ENCODE results near the gene IRX3.

IRX3 gene

DNA sequence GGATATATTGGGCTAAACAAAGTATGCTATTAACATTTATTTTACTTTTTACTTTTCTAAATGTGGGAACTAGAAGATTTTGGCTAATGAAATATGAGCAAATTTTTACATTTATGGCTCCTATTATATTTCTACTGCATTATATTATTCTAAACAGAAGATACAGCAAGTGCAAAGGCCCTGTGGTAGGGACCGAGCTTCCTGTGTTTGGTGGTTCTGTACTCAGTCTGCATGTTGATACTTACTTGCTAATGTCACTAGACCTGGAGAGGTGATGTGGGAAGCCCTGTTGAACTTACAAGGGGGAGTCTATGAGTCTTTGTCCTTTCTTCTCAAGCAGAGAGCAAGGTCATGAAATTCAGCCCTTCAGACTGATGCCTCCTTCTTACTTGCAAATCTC, 10.0 kb upstream of the IRX3 start:
- in situ Hi-C loops (cut with HindIII; ENCODE audit: low pct_ligation_motif_present, low pct_unique_long_range_greater_than_20kb, low sequenced_read_pairs) = no loop called here
- no peak for DNase-seq

DNA sequence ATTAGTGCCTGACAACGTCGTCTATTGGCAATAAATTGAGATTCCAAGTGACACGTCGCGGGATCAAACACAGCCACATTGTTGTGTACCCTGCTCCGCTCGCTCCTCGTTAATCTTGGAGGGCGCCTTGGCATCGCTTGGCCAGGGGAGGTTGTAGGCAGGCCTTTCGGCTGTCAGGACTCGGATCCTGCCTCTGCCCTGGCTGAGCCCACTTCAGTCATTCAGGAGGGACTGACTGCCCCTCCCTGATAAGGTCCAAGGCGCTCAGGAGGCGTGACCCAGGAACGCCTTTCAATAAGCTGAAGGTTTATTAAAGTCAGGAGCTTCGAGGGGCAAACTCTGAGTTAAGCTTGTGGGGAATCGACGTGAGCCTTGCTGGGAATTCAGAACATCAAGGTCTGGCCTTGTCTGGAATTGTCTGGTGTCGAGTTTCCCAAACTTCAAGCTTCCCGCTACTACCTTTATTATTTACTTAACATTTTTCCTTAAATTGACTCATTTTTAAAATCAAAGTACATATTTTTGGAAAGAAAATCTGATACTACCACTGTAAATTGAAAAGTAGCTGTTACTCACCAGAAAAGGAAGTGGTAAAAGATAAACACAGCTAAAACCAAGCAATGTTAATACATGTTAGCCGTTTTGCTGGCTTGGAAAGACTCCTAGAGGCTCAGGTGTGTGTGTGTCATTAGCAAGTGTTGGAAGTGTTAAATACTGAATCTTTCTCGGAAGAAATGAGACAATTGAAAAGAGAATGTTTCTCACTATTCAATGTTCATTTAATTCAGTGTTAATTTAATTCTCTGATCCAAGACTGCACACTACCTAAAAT, 5.3 kb upstream of the IRX3 start:
- in situ Hi-C loops (cut with HindIII; ENCODE audit: low pct_ligation_motif_present, low pct_unique_long_range_greater_than_20kb, low sequenced_read_pairs) = no loop called here
- DNase-seq = no peak

DNA sequence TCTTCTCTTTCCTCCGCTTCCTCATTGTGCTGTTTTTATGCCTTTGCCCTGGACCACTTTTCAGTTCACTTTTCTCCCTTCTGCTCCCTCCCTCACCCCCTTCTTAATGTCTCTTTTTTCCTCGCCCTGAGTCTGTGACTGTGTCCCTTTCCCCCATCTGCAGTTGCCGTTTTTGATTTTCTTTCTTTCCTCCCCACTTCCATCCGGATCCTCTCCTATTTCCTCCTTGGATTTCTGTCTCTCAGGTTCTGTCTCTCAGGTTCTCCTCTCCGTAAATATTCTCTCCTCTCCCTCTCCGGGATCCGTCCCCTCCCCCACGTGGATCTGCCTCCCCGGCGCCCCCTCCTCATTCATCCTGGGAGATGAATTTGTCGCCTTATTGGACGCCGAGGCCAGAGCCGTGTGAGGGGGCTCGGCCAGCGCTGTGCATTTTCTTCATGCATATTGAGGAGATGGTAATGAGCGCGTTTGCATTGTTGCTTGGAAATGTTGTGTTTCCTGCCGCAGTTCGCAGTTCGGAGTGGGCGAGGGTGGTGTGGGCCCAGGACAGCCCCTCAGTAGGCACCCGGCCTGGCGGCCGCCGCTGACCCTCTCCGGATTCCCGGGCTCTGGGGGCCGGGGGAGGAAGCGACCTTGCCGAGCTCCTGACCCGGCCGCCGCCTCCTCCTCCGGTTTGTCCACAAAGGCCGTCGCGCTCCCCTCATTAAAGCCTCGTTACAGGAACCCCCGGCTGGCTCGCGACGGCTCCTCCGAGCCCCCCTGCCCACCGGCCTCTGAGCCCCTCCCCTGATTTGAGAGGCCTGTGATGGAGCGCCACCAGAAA, 4.5 kb upstream of the IRX3 start:
- in situ Hi-C loops (cut with HindIII; ENCODE audit: low pct_ligation_motif_present, low pct_unique_long_range_greater_than_20kb, low sequenced_read_pairs) = no loop called here
- no peak for DNase-seq

DNA sequence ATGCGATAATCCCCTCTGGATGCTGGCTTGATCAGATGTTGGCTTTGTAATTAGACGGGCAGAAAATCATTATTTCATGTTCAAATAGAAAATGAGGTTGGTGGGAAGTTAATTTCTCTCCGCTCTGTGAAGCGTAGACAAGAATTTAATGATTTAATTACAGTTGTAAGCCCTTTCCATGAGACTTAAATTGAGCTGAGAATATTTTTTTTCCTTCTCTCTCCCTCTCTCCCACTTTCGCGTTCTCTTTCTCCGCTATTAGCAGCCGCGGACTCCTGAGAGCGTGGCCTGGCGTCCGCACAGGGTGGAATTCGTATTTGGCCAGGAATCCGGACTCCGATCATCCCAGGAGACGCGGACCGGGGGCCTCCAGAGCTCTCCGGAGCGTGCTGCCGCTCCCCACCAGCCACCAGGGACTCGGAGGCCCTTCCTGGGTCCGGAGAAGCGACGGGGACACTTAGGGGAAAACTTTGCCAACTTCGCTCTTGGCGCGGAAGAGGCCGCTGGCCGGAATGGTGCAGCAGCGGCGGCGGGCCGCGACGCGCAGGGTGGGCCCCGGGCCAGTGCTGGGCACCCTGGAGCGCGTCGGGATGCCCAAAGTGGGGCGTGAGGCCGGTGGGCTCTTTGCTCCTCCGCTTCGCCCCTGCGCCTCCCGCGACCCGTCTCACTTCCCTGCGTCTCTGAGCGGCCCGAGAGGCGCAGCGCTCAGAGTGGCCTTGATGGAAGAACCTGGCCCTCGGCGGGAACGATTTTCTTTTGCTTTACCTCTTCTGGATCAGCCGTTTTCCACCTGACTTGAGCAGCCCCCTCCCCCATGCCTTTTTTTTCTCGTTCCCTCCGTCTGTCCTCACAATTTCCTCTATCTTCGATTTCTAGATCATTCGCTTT, 3.6 kb upstream of the IRX3 start:
- no peak for DNase-seq
- in situ Hi-C loops (cut with HindIII; ENCODE audit: low pct_ligation_motif_present, low pct_unique_long_range_greater_than_20kb, low sequenced_read_pairs) = no loop called here

DNA sequence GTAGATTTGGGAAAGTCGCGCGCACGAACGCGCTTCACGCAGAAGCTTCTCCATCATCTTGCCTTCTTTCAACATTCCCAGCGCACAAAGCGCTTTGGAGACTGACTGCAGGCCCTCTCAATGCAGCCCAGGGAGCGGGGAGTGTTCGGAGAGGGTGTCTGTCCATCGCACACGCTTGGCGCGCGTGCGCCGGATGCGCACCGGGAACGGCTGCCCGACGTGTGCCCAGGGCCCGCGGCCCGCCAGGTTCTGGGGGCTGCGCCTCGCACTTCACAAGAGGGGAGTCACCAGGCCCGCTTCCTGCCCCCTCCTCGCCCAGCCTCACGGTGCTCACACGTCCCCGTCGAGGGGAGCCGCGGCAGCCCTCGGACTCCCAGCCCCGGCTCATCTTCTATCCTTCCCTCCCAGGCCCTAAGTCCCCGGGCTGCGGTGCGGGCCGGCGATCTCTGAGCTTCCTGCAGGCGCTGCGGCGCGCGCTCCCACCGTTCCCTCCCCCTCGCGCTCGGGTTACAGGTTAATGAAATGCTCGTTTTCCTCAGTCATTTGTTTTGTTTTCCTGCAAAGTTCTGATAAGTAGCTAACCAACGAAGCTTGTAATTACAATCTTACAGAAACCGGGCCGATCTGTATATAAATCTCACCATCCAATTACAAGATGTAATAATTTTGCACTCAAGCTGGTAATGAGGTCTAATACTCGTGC, 2.8 kb upstream of the IRX3 start:
- in situ Hi-C loops (cut with HindIII; ENCODE audit: low pct_ligation_motif_present, low pct_unique_long_range_greater_than_20kb, low sequenced_read_pairs) = no loop called here
- no peak for DNase-seq

DNA sequence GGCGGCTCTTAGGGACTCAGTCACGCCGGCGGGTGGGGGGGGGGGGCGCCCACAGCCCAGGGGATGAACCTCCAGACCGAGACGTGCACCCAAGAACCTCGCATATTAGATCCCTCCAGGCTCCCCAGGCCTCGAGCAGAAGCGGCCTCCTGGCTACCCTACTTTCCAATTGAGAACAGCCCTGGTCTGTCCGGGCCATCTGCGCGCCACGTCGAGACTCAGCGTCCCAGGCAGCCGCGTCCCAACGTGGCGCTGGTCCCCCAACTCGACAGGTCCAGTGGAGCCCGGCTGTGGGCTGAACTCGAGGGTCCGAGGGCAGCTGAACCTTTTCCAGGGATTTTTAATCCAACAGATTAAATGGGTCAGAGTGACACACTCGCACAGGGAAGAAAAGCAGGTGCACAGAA, 2.3 kb upstream of the IRX3 start:
- in situ Hi-C loops (cut with HindIII; ENCODE audit: low pct_ligation_motif_present, low pct_unique_long_range_greater_than_20kb, low sequenced_read_pairs) = no loop called here
- no peak for DNase-seq

DNA sequence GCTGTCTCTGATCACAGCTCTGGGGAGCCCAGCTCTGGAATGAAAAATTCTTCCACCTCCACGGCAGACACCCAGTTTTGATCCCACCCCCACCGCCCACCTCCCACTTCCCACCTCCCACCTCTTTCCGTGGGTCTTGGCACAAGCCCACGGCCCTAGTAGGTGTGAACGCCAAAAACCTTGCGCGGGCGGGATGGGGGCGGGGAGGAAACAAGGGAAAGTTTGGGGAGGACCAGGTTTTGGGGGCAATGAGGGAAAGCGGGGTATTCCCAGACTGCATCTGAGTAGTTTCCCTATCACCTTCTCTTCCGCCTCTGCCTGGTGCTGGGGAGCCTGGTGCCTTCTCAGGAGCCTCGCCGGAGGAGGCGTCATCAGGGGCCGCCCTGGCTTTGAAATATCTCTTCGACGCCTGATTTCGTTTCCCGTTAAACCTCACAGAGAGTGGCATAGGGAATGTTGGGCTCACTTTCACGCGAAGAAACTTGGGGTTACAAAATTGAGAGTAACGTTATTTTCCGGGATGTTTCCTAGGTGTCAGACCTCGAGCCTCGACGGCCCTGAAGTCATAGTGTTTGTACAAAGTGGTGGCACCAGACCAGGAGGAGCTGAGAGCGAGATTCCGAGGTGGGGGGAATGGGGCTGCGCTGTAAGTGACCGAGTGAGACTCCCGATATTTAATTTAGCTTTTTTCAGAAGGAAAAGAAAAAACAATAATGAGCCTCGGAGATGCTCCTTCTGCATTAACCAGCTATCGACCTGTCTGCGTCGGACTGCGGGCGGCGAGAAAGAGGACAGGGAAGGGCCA, 1.6 kb upstream of the IRX3 start:
- no peak for DNase-seq
- in situ Hi-C loops (cut with HindIII; ENCODE audit: low pct_ligation_motif_present, low pct_unique_long_range_greater_than_20kb, low sequenced_read_pairs) = no loop called here

DNA sequence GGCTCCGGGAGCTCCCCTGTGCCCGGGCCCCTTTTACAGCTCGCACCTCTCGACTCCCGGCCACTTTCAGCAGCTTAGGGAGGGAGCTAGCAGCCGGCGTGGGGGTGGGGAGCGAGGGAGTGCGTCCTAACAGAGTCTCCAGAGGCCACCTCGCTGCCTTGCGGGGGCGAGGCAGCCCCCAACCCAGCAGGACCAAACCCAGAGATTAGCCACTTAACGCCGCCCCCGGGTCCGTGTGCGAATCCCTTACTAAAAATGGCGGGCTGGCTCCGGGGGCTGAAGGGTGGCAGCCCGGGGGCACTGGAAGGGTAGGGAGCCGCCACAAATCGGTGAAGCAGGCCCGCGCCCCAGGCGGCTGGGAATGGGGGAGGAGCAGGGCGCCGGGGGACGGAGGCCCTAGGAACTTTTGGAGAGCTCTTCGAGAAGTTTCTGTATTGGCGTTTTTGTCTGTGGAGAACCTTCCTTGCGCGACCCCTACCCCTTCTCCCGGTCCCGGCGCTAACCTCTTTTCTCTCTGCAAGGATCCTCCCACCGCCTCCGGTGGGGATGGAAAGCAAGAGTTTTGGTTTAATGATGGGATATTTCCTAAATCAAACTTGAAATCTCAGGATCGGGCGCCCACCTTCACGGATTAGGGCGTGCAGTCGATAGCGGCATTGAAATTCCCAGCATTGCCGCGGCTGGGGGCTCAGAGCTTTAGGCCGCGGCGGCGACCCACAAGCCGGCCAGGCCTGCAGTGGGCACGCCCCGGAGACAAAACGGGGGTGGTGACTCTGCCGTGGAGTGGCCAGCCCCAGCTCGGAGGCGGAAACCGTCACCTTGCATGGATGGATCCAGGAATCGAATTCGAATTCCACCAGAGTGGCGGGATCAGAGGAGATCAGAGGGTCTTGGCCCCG, 793 bp upstream of the IRX3 start:
- in situ Hi-C loops (cut with HindIII; ENCODE audit: low pct_ligation_motif_present, low pct_unique_long_range_greater_than_20kb, low sequenced_read_pairs) = no loop called here
- DNase-seq = no peak

DNA sequence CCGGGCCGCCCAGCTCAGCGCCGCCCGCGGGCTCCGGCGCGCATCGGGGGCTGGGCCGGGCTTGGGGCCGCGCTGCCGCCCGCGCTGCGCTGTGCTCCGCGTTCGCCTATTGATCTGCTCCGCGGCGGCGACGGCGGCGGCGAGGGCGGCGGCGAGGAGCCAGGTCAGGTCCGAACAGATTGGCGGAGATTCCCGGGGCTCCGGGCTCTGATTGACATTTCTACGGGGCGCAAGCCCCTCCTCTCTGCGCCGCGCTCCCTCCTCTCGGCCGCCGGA, 559 bp downstream of the IRX3 start:
- in situ Hi-C loops (cut with HindIII; ENCODE audit: low pct_ligation_motif_present, low pct_unique_long_range_greater_than_20kb, low sequenced_read_pairs) = no loop called here
- no peak for DNase-seq

DNA sequence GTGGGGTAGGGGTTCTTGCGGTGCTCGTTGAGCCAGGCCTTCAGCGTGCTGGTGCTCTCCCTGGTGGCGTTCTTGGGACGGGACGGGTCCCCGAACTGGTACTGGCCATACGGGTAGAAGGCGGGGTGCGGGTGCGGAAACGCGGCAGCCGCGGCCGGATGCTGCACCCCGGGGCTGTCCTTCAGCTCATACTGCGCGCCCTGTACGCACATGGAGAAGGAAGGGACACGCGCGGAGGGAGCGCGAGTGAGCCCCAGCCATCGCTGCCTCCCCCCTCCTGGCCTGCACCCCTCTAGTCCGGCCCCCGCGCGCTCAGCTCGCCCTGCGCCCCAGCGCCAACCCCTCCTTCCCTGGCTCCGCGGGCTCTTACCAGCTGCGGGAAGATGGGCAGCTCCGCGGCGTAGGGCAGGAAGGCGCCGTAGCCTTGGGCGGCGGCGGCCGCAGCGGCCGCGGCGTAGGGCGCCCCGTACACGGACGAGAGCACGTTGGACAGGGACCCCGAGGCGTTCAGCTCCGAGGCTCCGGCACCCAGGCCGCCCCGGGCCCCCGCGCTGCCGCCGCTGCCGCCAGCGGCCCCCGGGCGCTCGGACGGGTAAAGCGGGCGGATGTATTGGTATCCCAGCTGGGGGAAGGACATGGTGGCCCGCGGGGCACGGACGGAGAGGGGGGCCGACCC, 1.0 kb downstream of the IRX3 start:
- peak; percentile 52 for DNase-seq

DNA sequence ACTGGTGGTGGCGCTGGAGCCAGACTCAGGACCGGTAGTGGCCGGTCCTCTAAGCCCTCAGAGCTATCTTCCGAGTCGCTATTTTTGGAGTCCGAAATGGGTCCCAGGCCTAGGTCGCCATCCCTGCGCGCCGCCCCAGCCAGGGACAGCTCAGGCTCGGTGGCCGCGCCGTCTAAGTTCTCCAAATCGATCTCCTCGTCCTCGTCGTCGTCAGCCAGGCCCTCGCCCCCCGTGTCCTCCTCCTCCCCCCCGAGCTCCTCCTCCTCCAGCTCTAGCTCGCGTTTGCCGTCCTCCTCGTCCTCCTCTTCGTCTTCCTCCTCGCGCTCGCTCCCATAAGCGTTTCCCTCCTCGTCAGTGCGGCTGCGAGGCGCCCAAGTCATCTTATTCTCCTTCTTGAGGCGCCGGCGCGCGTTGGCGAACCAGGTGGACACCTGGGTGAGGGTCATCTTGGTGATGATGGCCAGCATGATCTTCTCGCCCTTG, 1.6 kb downstream of the IRX3 start:
- DNase-seq = peak; percentile 20
- in situ Hi-C loops (cut with HindIII; ENCODE audit: low pct_ligation_motif_present, low pct_unique_long_range_greater_than_20kb, low sequenced_read_pairs) = no loop called here

More for the DNA sequence above, 1.0 kb downstream of the IRX3 start:
- in situ Hi-C loops (cut with HindIII; ENCODE audit: low pct_ligation_motif_present, low pct_unique_long_range_greater_than_20kb, low sequenced_read_pairs) = no loop called here

DNA sequence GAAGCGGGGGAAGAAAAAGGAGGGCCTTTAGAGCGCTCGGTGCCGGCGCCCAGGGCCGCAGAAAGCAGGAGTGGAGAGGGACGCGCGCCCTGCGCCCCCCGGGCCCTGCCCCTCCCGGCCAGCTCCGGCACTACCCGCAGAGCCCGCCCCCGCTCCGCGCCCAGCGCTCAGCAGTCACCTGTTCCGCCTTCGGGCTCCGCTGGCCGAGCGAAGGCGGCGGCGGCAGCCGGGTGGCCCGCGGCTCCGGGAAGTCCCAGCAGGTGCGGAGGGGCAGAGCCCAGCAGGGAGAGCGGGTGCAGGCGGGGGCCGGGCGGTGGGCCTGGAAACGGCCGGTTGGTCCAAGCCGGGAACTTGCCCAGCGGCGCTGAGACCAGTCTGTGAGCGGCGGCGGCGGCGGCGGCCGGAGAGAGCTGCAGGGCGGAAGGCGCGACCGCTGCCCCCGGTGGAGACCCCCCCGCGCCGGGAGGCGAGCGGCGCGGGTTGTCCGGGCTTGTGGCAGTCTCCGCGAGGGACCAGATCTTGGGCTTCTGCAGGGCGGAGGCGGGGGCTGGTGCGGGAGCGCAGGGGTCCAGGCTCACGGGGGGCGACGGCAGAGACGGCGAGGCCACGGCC, 2.2 kb downstream of the IRX3 start:
- in situ Hi-C loops (cut with HindIII; ENCODE audit: low pct_ligation_motif_present, low pct_unique_long_range_greater_than_20kb, low sequenced_read_pairs) = no loop called here
- peak; percentile 9 for DNase-seq

DNA sequence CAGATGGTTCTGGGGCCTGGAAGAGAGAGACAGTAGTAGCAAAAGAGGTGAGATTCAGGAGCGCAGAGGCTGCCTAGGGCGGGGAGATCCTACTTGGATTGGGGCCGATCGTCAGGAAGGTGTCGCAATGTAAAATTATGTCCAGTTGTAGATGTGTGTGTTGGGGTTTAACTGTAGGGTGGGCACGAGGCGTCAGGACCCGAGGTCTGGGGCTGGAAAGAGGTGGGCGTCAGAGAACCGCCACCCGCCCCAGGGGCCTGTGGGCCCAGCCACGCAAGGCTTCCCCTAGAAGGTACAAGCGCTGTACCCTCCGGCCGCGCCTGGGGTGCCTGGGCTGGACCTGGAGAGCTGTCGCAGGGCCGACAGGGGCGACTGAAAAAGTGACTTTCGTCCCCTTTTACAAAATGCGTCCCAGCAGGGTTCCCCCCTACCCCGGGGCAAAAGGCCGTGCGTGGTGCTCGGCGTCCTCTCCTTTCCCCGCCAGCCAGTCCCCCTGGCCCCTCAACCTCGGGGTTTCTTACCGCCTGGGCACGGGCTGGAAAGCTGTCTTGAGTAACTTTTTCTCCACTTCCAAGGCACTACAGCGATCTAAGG, 2.8 kb downstream of the IRX3 start:
- no peak for DNase-seq
- in situ Hi-C loops (cut with HindIII; ENCODE audit: low pct_ligation_motif_present, low pct_unique_long_range_greater_than_20kb, low sequenced_read_pairs) = no loop called here

DNA sequence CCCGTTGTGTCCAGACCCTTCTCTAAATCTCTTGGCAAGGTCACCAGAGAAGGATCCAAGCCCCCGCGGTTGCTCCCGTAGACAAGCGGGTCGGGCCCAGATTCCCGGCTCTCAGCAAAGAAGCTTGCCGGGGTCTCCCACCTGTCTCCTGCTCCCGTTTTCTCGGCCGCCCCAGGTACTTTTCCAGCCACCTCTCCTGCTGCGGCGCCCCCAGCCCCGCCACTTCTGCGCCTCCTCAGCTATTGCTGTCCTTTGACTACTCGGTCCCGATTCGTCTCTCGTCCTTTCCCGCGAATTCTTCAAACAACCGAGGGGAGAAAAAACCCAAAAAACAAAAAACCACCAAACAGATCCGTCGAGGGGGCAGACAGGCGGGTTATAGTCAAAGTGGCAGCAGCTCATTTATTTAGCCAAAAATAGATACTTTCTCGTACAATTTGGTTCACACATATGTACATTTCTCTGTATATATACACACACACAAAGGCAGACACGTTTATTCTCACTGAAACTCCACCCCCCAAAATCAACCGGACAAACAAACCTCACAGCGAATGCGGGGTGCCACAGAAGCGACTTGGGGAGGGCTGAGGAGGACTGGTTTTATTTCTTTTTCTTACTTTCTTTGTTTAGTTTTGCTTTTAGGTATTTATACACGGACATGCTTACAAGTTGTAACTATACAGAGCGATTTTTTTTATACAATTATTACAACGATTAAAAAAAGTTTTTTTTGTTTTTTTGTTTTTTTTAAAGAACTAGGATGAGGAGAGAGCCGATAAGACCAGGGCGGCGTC, 3.5 kb downstream of the IRX3 start:
- in situ Hi-C loops (cut with HindIII; ENCODE audit: low pct_ligation_motif_present, low pct_unique_long_range_greater_than_20kb, low sequenced_read_pairs) = no loop called here
- no peak for DNase-seq

All from ACHN (cell line).